DOHH2 (cell line): Measurements from ENCODE around the gene TUBB8.
"Not testable (repeated sequence)": the region's sequence is repeated elsewhere in the genome, so short reads cannot be mapped to it uniquely, and the experiment has no call there.

Experiments used
- CTCF ChIP-seq: fragments of 200-600 bp; sonication (generic); IDR thresholded peaks from one replicate; pipeline ENCODE4 v1.5.1; 2014; ENCODE audit warnings: antibody characterized with exemption, mild to moderate bottlenecking, low read depth, low read length; ENCODE audit not compliant: poor library complexity, severe bottlenecking
- EZH2phosphoT487 ChIP-seq: fragments of 200-600 bp; sonication (generic); IDR thresholded peaks from 2 replicates; pipeline ENCODE4 v1.6.1; 2017; ENCODE audit warnings: borderline replicate concordance, mild to moderate bottlenecking, antibody characterized with exemption, low read length, moderate library complexity, mixed read lengths

GRCh38 chr10:11260-11659 is 37.8 kb downstream of the TUBB8 start:
- not testable (repeated sequence) for TF ChIP-seq CTCF, EZH2phosphoT487
